SU-DHL-6 (cell line): Measurements from ENCODE around the gene PIR.

ENCODE experiments used
- H2AFZ ChIP-seq: fragments of 200-600 bp; sonication (generic); 2 replicates; pipeline ENCODE4 v1.6.1; 2014; ENCODE audit warnings: low read depth, mild to moderate bottlenecking, moderate library complexity, mixed read lengths, antibody characterized with exemption, low read length; ENCODE audit not compliant: severe bottlenecking
- H3F3A ChIP-seq: fragments of 200-600 bp; shearing (Covaris generic); 2 replicates; pipeline ENCODE4 v1.6.0; 2016; ENCODE audit warnings: antibody characterized with exemption, mild to moderate bottlenecking; ENCODE audit not compliant: insufficient read depth
- H3K27ac ChIP-seq: fragments of 200-600 bp; sonication (generic); 2 replicates; pipeline ENCODE4 v1.5.1; 2016; ENCODE audit warnings: low read depth, mild to moderate bottlenecking, low read length, moderate library complexity, mixed read lengths
- H3K27me3 ChIP-seq: fragments of 200-600 bp; sonication (generic), shearing (Covaris generic); 2 replicates; pipeline ENCODE4 v1.6.0; 2014; ENCODE audit warnings: mild to moderate bottlenecking, low read length
- H3K36me3 ChIP-seq: fragments of 200-600 bp; sonication (generic); 2 replicates; pipeline ENCODE4 v1.6.1; 2014; ENCODE audit warnings: mild to moderate bottlenecking, low read length, mixed read lengths
- H3K4me2 ChIP-seq: fragments of 300-600, 200-600 bp; shearing (Covaris generic), sonication (generic); 2 replicates; pipeline ENCODE4 v1.6.0; 2014; ENCODE audit warnings: low read length, low read depth, mild to moderate bottlenecking; ENCODE audit not compliant: poor library complexity, severe bottlenecking
- H3K4me3 ChIP-seq: fragments of 200-600 bp; sonication (generic); 2 replicates; pipeline ENCODE4 v1.5.1; 2014; ENCODE audit warnings: antibody characterized with exemption, low read length, mild to moderate bottlenecking, mixed read lengths; ENCODE audit not compliant: insufficient read depth, poor library complexity, severe bottlenecking
- H3K79me2 ChIP-seq: fragments of 200-600 bp; sonication (generic); 2 replicates; pipeline ENCODE4 v1.6.1; 2014; ENCODE audit warnings: mild to moderate bottlenecking, low read length, moderate library complexity; ENCODE audit not compliant: insufficient read depth
- H3K9ac ChIP-seq: fragments of 200-600 bp; sonication (generic); 2 replicates; pipeline ENCODE4 v1.7.0; 2014; ENCODE audit warnings: mild to moderate bottlenecking, low read length
- H3K9me2 ChIP-seq: fragments of 200-600 bp; sonication (generic); replicated peaks from 2 replicates; pipeline ENCODE4 v1.6.1; 2014; ENCODE audit warnings: low read length; ENCODE audit not compliant: insufficient read depth
- H3K9me3 ChIP-seq: fragments of 200-600 bp; sonication (generic); 2 replicates; pipeline ENCODE4 v1.6.1; 2014; ENCODE audit warnings: low read length, mixed read lengths; ENCODE audit not compliant: insufficient read depth
- H4K20me1 ChIP-seq: fragments of 200-600 bp; sonication (generic); 2 replicates; pipeline ENCODE4 v1.6.1; 2014; ENCODE audit warnings: low read depth, mild to moderate bottlenecking, antibody characterized with exemption, low read length, moderate library complexity, mixed read lengths
- CTCF ChIP-seq: fragments of 200-600 bp; sonication (generic); IDR thresholded peaks from one replicate; pipeline ENCODE4 v1.5.1; 2017; ENCODE audit warnings: antibody characterized with exemption, mild to moderate bottlenecking, low read length, moderate library complexity; ENCODE audit not compliant: insufficient read depth, poor library complexity, severe bottlenecking
- EZH2phosphoT487 ChIP-seq: fragments of 200-600 bp; sonication (generic), shearing (Covaris generic); conservative IDR thresholded peaks from 2 replicates; pipeline ENCODE4 v1.6.1; 2018; ENCODE audit warnings: mild to moderate bottlenecking, antibody characterized with exemption, low read length, moderate library complexity, mixed read lengths

Gene PIR

GRCh38 chrX:15511563-15511962, 18.4 kb upstream of the PIR start:
- Histone ChIP-seq H3K36me3 (no peaks in the 10 kb centered on the region), H3F3A (no peaks in the 10 kb centered on the region), H3K9me2 (no peaks in the 10 kb centered on the region), H3K9me3 (no peaks in the 10 kb centered on the region), H3K4me3 (no peak overlapping the region), H3K4me2 (no peak overlapping the region), H4K20me1 (no peaks in the 10 kb centered on the region), H2AFZ (no peak overlapping the region), H3K9ac (no peak overlapping the region), H3K27ac (no peak overlapping the region), H3K79me2 (no peaks in the 10 kb centered on the region), H3K27me3 (no peaks in the 10 kb centered on the region)
- TF ChIP-seq EZH2phosphoT487 = no peak
- no peak for TF ChIP-seq CTCF

GRCh38 chrX:15509845-15510244, 16.7 kb upstream of the PIR start:
- Histone ChIP-seq H3K36me3 (no peaks in the 10 kb centered on the region), H3K9ac (no peak overlapping the region), H3K9me3 (no peaks in the 10 kb centered on the region), H3K4me2 (no peak overlapping the region), H2AFZ (no peak overlapping the region), H4K20me1 (no peaks in the 10 kb centered on the region), H3F3A (no peaks in the 10 kb centered on the region), H3K9me2 (no peaks in the 10 kb centered on the region), H3K27ac (no peak overlapping the region), H3K4me3 (no peak overlapping the region), H3K27me3 (no peaks in the 10 kb centered on the region), H3K79me2 (no peaks in the 10 kb centered on the region)
- TF ChIP-seq CTCF (no peak), EZH2phosphoT487 (no peak)

- Histone ChIP-seq H3K4me3 (no peak overlapping the region), H3K9ac (no peak overlapping the region), H3K27me3 (no peaks in the 10 kb centered on the region), H4K20me1 (no peaks in the 10 kb centered on the region), H3K9me2 (no peaks in the 10 kb centered on the region), H3K79me2 (no peaks in the 10 kb centered on the region), H3K36me3 (no peaks in the 10 kb centered on the region), H3K9me3 (no peaks in the 10 kb centered on the region), H3K4me2 (no peak overlapping the region), H3K27ac (no peak overlapping the region), H2AFZ (no peak overlapping the region), H3F3A (no peaks in the 10 kb centered on the region)
- TF ChIP-seq CTCF = no peak
- no peak for TF ChIP-seq EZH2phosphoT487
Observed at GRCh38 chrX:15507005-15507404, 13.9 kb upstream of the PIR start.

- H2AFZ ChIP-seq = no peak overlapping the region
Observed at GRCh38 chrX:15505101-15505500, 12.0 kb upstream of the PIR start.

More at GRCh38 chrX:15505101-15505500, 12.0 kb upstream of the PIR start:
- no peak overlapping the region for H3K4me2 ChIP-seq
- H3K9ac ChIP-seq = no peak overlapping the region
- no peaks in the 10 kb centered on the region for H3K9me2 ChIP-seq
- no peaks in the 10 kb centered on the region for H3K27me3 ChIP-seq
- no peak for TF ChIP-seq EZH2phosphoT487
- TF ChIP-seq CTCF = no peak
- H3F3A ChIP-seq = no peaks in the 10 kb centered on the region
- H3K9me3 ChIP-seq = no peaks in the 10 kb centered on the region
- H3K4me3 ChIP-seq = no peak overlapping the region
- no peaks in the 10 kb centered on the region for H3K79me2 ChIP-seq
- H3K36me3 ChIP-seq = no peaks in the 10 kb centered on the region
- no peak overlapping the region for H3K27ac ChIP-seq
- no peaks in the 10 kb centered on the region for H4K20me1 ChIP-seq
